ENCODE results near the gene ATXN2L. TPM values are rescaled to one million over a fixed set of nuclear protein-coding genes. Genes with fewer than 3 reads are reported as not detected.

The ATXN2L gene
- total and polyA plus RNA-seq, 2 of the 13 experiments (the other 11 are each of a cell fraction or from before 2014, with no cell fraction given): 40.8 to 55.1 TPM

GRCh38 chr16:28823873-28824716 is 1.3 kb downstream of the ATXN2L start (continued):
- TF ChIP-seq ZBTB40 (IDR thresholded peaks at IDR 0.05) (no peak), ZBTB40 (CRISPR knock-in tag; IDR thresholded peaks at IDR 0.05) (no peak), ZNF724P (CRISPR knock-in tag; IDR thresholded peaks at IDR 0.05; ENCODE audit: borderline replicate concordance) (no peak), ZC3H13 (CRISPR knock-in tag; IDR thresholded peaks at IDR 0.05) (peak; percentile 81), HCFC1 (IDR thresholded peaks at IDR 0.05; ENCODE audit: low read depth, low read length) (peak; percentile 23; the same call in 1 of the 2 replicates), STAG1 (CRISPR knock-in tag; IDR thresholded peaks at IDR 0.05) (no peak), E2F1 (CRISPR knock-in tag; IDR thresholded peaks at IDR 0.05) (peak; percentile 55; the same call in 1 of the 2 replicates), FOXO1 (CRISPR knock-in tag; IDR thresholded peaks at IDR 0.05) (peak; percentile 56; the same call in 1 of the 2 replicates), ZNF513 (CRISPR knock-in tag; conservative IDR thresholded peaks at IDR 0.05) (no peak), ZMAT3 (CRISPR knock-in tag; conservative IDR thresholded peaks at IDR 0.05) (peak; percentile 33), GTF2F1 (IDR thresholded peaks at IDR 0.05; ENCODE audit: low read length) (no peak), PHF20 (CRISPR knock-in tag; IDR thresholded peaks at IDR 0.05) (peak; percentile 79), ZNF414 (CRISPR knock-in tag; IDR thresholded peaks at IDR 0.05) (peak; percentile 84), PLRG1 (conservative IDR thresholded peaks at IDR 0.05) (no peak)
- TF ChIP-seq, protein P1, sequence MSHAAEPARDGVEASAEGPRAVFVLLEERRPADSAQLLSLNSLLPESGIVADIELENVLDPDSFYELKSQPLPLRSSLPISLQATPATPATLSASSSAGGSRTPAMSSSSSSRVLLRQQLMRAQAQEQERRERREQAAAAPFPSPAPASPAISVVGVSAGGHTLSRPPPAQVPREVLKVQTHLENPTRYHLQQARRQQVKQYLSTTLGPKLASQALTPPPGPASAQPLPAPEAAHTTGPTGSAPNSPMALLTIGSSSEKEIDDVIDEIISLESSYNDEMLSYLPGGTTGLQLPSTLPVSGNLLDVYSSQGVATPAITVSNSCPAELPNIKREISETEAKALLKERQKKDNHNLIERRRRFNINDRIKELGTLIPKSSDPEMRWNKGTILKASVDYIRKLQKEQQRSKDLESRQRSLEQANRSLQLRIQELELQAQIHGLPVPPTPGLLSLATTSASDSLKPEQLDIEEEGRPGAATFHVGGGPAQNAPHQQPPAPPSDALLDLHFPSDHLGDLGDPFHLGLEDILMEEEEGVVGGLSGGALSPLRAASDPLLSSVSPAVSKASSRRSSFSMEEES (CRISPR knock-in tag; IDR thresholded peaks at IDR 0.05): peak; percentile 97
